Mononuclear cell (primary cell): ENCODE data around the gene CLPTM1L. TPM values are rescaled to one million over a fixed set of nuclear protein-coding genes. Genes with fewer than 3 reads are reported as not detected.
"Not testable (repeated sequence)": the region's sequence is repeated elsewhere in the genome, so short reads cannot be mapped to it uniquely, and the experiment has no call there.

Source experiments
- H3K27me3 ChIP-seq: 2 replicates; pipeline ENCODE4 v1.6.0; 2011; ENCODE audit warnings: low read length, control low read depth; ENCODE audit not compliant: insufficient read depth
- H3K4me1 ChIP-seq: 2 replicates; pipeline ENCODE4 v1.5.1; 2011; ENCODE audit warnings: mild to moderate bottlenecking, low read length, control low read depth; ENCODE audit not compliant: insufficient read depth
- H3K4me3 ChIP-seq: 2 replicates; pipeline ENCODE4 v1.5.1; 2011; ENCODE audit warnings: mild to moderate bottlenecking, low read length, moderate library complexity
- H3K9me3 ChIP-seq: 2 replicates; pipeline ENCODE4 v1.5.1; 2011; ENCODE audit warnings: low read depth, mild to moderate bottlenecking, control low read depth, low read length
- total RNA-seq: library from RNA; depleted of rRNA; stranded (reverse); fragments of >200 nt; gene quantifications from one replicate; pipeline ENCODE4 v1.2.3, GENCODE V29; 2012

CLPTM1L gene
- total RNA-seq, 1 donor: 46.8 TPM

- H3K4me1 ChIP-seq: peaks cover 18% of the 10 kb centered on the region
- H3K9me3 ChIP-seq, H3K4me3 ChIP-seq, H3K27me3 ChIP-seq: not testable (repeated sequence)
These were observed 27.1 kb upstream of the CLPTM1L start for GRCh38 chr5:1371972-1372342.

- Histone ChIP-seq H3K4me3 (no peak overlapping the region), H3K9me3 (no peaks in the 10 kb centered on the region), H3K4me1 (peaks cover 23% of the 10 kb centered on the region), H3K27me3 (no peaks in the 10 kb centered on the region)
These were observed 26.5 kb upstream of the CLPTM1L start for GRCh38 chr5:1371218-1371971.

- Histone ChIP-seq H3K4me1 (peaks cover 23% of the 10 kb centered on the region), H3K4me3 (no peak overlapping the region), H3K27me3 (no peaks in the 10 kb centered on the region), H3K9me3 (no peaks in the 10 kb centered on the region)
These were observed 25.1 kb upstream of the CLPTM1L start for GRCh38 chr5:1370006-1370405.

GRCh38 chr5:1368756-1369155 is 23.9 kb upstream of the CLPTM1L start:
- Histone ChIP-seq H3K27me3 (no peaks in the 10 kb centered on the region), H3K4me1 (peaks cover 13% of the 10 kb centered on the region), H3K9me3 (no peaks in the 10 kb centered on the region), H3K4me3 (no peak overlapping the region)

- Histone ChIP-seq H3K9me3 (no peaks in the 10 kb centered on the region), H3K4me3 (no peak overlapping the region), H3K27me3 (no peaks in the 10 kb centered on the region), H3K4me1 (peaks cover 13% of the 10 kb centered on the region)
These were observed 23.3 kb upstream of the CLPTM1L start for GRCh38 chr5:1368236-1368635.

GRCh38 chr5:1367149-1367548 is 22.2 kb upstream of the CLPTM1L start:
- H3K4me1 ChIP-seq: peaks cover 13% of the 10 kb centered on the region
- H3K27me3 ChIP-seq: no peaks in the 10 kb centered on the region
- no peak overlapping the region for H3K4me3 ChIP-seq
- H3K9me3 ChIP-seq: no peaks in the 10 kb centered on the region

GRCh38 chr5:1366514-1366913 is 21.6 kb upstream of the CLPTM1L start:
- Histone ChIP-seq H3K4me3 (no peak overlapping the region), H3K9me3 (no peaks in the 10 kb centered on the region), H3K4me1 (peaks cover 7% of the 10 kb centered on the region), H3K27me3 (no peaks in the 10 kb centered on the region)

GRCh38 chr5:1364211-1364610 is 19.3 kb upstream of the CLPTM1L start:
- Histone ChIP-seq H3K9me3 (no peaks in the 10 kb centered on the region), H3K27me3 (no peaks in the 10 kb centered on the region), H3K4me1 (peaks cover 7% of the 10 kb centered on the region), H3K4me3 (no peak overlapping the region)

- Histone ChIP-seq H3K9me3 (no peaks in the 10 kb centered on the region), H3K4me1 (peaks cover 7% of the 10 kb centered on the region), H3K27me3 (no peaks in the 10 kb centered on the region), H3K4me3 (no peak overlapping the region)
These were observed 18.7 kb upstream of the CLPTM1L start for GRCh38 chr5:1363581-1363980.

GRCh38 chr5:1363160-1363559 is 18.3 kb upstream of the CLPTM1L start:
- no peaks in the 10 kb centered on the region for H3K9me3 ChIP-seq
- peaks cover 7% of the 10 kb centered on the region for H3K4me1 ChIP-seq
- no peak overlapping the region for H3K4me3 ChIP-seq
- no peaks in the 10 kb centered on the region for H3K27me3 ChIP-seq

GRCh38 chr5:1362242-1363015 is 17.5 kb upstream of the CLPTM1L start:
- no peaks in the 10 kb centered on the region for H3K9me3 ChIP-seq
- H3K27me3 ChIP-seq: no peaks in the 10 kb centered on the region
- H3K4me1 ChIP-seq: peaks cover 7% of the 10 kb centered on the region
- H3K4me3 ChIP-seq: no peak overlapping the region

GRCh38 chr5:1360861-1361260 is 16.0 kb upstream of the CLPTM1L start:
- H3K9me3 ChIP-seq: no peaks in the 10 kb centered on the region
- H3K4me3 ChIP-seq: no peak overlapping the region
- no peaks in the 10 kb centered on the region for H3K4me1 ChIP-seq
- H3K27me3 ChIP-seq: no peaks in the 10 kb centered on the region

- not testable (repeated sequence) for H3K27me3 ChIP-seq, H3K4me3 ChIP-seq, H3K4me1 ChIP-seq, H3K9me3 ChIP-seq
These were observed 15.5 kb upstream of the CLPTM1L start for GRCh38 chr5:1360367-1360766.

GRCh38 chr5:1359713-1360112 is 14.8 kb upstream of the CLPTM1L start:
- no peaks in the 10 kb centered on the region for H3K27me3 ChIP-seq
- no peak overlapping the region for H3K4me3 ChIP-seq
- H3K4me1 ChIP-seq: no peaks in the 10 kb centered on the region
- H3K9me3 ChIP-seq: no peaks in the 10 kb centered on the region

- H3K27me3 ChIP-seq: no peaks in the 10 kb centered on the region
These were observed 14.2 kb upstream of the CLPTM1L start for GRCh38 chr5:1359031-1359645.

More at GRCh38 chr5:1359031-1359645, 14.2 kb upstream of the CLPTM1L start:
- H3K9me3 ChIP-seq: no peaks in the 10 kb centered on the region
- no peak overlapping the region for H3K4me3 ChIP-seq
- H3K4me1 ChIP-seq: no peaks in the 10 kb centered on the region
